Adrenal gland (tissue), 12 donors: Measurements from ENCODE around the gene SOX13. TPM values are rescaled to one million over a fixed set of nuclear protein-coding genes. Genes with fewer than 3 reads are reported as not detected.

Source experiments
- DNase-seq, 7 donors: peaks; one replicate each; pipeline ENCODE4 v3.0.0-alpha.2; 2019 to 2020
- H3K27ac ChIP-seq, 5 donors: fragments of 200-600 bp; sonication (generic) in 4 of 5; 1 replicate in 3 of 5; 2 replicates in 2 of 5; pipeline versions ENCODE4 v1.5.1 to v1.8.0; 2016 to 2020; ENCODE audit warnings: mild to moderate bottlenecking in 1 of 5
- H3K27me3 ChIP-seq: fragments of 200-600 bp; 2 replicates; pipeline ENCODE4 v1.8.0; 2021
- H3K36me3 ChIP-seq, 2 donors: fragments of 200-600 bp; replicated peaks in 1 of 2; 1 replicate in 1 of 2; 2 replicates in 1 of 2; pipeline versions ENCODE4 v1.5.1 to v1.8.0; 2018 to 2022
- H3K4me1 ChIP-seq, 2 donors: fragments of 200-600 bp; replicated peaks in 1 of 2; 1 replicate in 1 of 2; 2 replicates in 1 of 2; pipeline versions ENCODE4 v1.5.1 to v1.8.0; 2018 to 2021
- H3K4me3 ChIP-seq, 4 donors: fragments of 200-600 bp; sonication (generic) in 3 of 4; one replicate each; pipeline ENCODE4 v1.5.1; 2016 to 2018
- H3K9me3 ChIP-seq, 3 donors: fragments of 200-600 bp; sonication (generic) in 1 of 3; replicated peaks in 1 of 3; 1 replicate in 2 of 3; 2 replicates in 1 of 3; pipeline versions ENCODE4 v1.5.1 to v1.8.0; 2016 to 2021
- CTCF ChIP-seq, 6 experiments: fragments of 450-650 bp in 4 of 6; fragments of 200-600 bp in 2 of 6; sonication (generic) in 1 of 6; IDR thresholded peaks; 1 replicate in 5 of 6; 2 replicates in 1 of 6; pipeline versions ENCODE4 v1.5.1 to v1.8.0; 2016 to 2021; ENCODE audit warnings: antibody characterized with exemption in 6 of 6, mild to moderate bottlenecking in 2 of 6, moderate library complexity in 1 of 6
- POLR2A ChIP-seq, 2 donors: fragments of 450-650 bp; IDR thresholded peaks; one replicate each; pipeline ENCODE4 v1.6.1; 2017; ENCODE audit warnings: antibody characterized with exemption in 2 of 2, mild to moderate bottlenecking in 2 of 2, moderate library complexity in 1 of 2
- WGBS, 4 donors: extraction: QIAGEN DNeasy Blood & Tissue Kit in 2 of 4; methylation state at CpG; one replicate each; pipeline versions ENCODE4 v1.1.5 to v1.1.7; 2013 to 2017; 5-methylcytosine and 5-hydroxymethylcytosine counted together
- intact Hi-C, 2 donors: fragments of 100-400 bp; cut with DNase I; formaldehyde crosslinking; loops; one replicate each; pipeline versions ENCODE4 v1.14.1 to v1.15.0; 2022 to 2023
- polyA plus RNA-seq, 3 donors: library from polyadenylated mRNA; stranded (reverse); fragments of 200-250 nt in 2 of 3; fragments of 350-450 nt in 1 of 3; fragmentation: Illumina TruSeq in 1 of 3; extraction: RNeasy Lipid Tissue Mini Kit (QIAGEN cat#74804) in 1 of 3; gene quantifications; one replicate each; pipeline ENCODE4 v1.2.3, GENCODE V29; 2013 to 2014
- total RNA-seq, 9 donors: library from RNA; depleted of rRNA in 4 of 9; stranded (reverse); fragments of >200 nt in 4 of 9; fragments of 120-200 nt in 1 of 9; fragmentation: NEBNext Ultra II Directional in 1 of 9; extraction: Animal tissue kit (Norgen Biotek cat#: 25700) in 1 of 9; gene quantifications; one replicate each; pipeline versions ENCODE4 v1.1.0 to v1.2.4, GENCODE V29; 2013 to 2023
- donor health status: healthy with polysubstance abuse.
- donor health status: Bipolar disorder and iron deficiency.
- donor health status: DM: yes; HTN: yes; CAD: no.
- donor health status: DM: no; HTN: no; CAD: no.
- donor health status: DM: no; HTN: no; CAD: no.
- donor health status: DM: yes; HTN: yes; CAD: no.

The SOX13 gene
- total and polyA plus RNA-seq, 12 donors = 4.2 to 44.5 (median 25.6) TPM

GRCh38 chr1:204036882-204037655 lies 35.8 kb upstream of the SOX13 start:
- TF ChIP-seq CTCF (IDR thresholded peaks at IDR 0.05) = no peak
- no peak for TF ChIP-seq POLR2A (IDR thresholded peaks at IDR 0.05)
- Histone ChIP-seq H3K27ac (no peak overlapping the region), H3K36me3 (no peaks in the 10 kb centered on the region), H3K4me1 (no peaks in the 10 kb centered on the region), H3K4me3 (no peak overlapping the region), H3K9me3 (no peaks in the 10 kb centered on the region), H3K27me3 (no peaks in the 10 kb centered on the region)
- no peak for DNase-seq
- 63 to 71% (median 69%) methylated on average over 14 of the region's 14 CpGs for WGBS, 4 donors
- intact Hi-C loops = no loop called here

GRCh38 chr1:204041232-204041767 lies 31.6 kb upstream of the SOX13 start:
- H3K4me3 ChIP-seq = no peak overlapping the region
- H3K27ac ChIP-seq = peak overlapping the region in 2 of 5 donors; percentile 53 to 74
- DNase-seq = peak in 1 of 7 donors; percentile 3

GRCh38 chr1:204041803-204042505 lies 31.0 kb upstream of the SOX13 start:
- Histone ChIP-seq H3K27me3 (no peaks in the 10 kb centered on the region), H3K36me3 (no peaks in the 10 kb centered on the region), H3K27ac (peak overlapping the region in 2 of 5 donors; percentile 53 to 74), H3K4me1 (no peaks in the 10 kb centered on the region), H3K9me3 (no peaks in the 10 kb centered on the region), H3K4me3 (no peak overlapping the region)
- intact Hi-C loops = no loop called here
- 56 to 65% (median 61%) methylated on average over 10 of the region's 10 CpGs for WGBS, 4 donors
- peak in 1 of 7 donors; percentile 27 for DNase-seq
- no peak for TF ChIP-seq POLR2A (IDR thresholded peaks at IDR 0.05)
- TF ChIP-seq CTCF (IDR thresholded peaks at IDR 0.05) = no peak

More at GRCh38 chr1:204041232-204041767, 31.6 kb upstream of the SOX13 start:
- Histone ChIP-seq H3K27me3 (no peaks in the 10 kb centered on the region), H3K9me3 (no peaks in the 10 kb centered on the region), H3K36me3 (no peaks in the 10 kb centered on the region), H3K4me1 (no peaks in the 10 kb centered on the region)
- 52 to 65% (median 64%) methylated on average over 10 of the region's 10 CpGs for WGBS, 4 donors
- TF ChIP-seq CTCF (IDR thresholded peaks at IDR 0.05) (no peak), POLR2A (IDR thresholded peaks at IDR 0.05) (no peak)
- intact Hi-C loops = no loop called here

DNA sequence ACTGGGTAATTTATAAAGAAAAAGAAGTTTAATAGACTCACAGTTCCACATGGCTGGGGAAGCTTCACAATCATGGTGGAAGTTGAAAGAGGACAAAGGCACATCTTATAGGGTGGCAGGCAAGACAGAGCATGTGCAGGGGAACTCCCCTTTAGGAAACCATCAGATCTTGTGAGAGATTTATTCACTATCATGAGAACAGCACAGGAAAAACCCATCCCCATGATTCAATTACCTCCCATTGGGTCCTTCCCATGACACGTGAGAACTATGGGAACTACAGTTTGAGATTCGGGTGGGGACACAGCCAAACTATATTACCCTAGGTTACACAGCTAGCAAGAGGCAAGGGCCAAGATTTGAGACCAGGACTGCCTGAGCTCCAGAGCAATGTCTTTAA lies 30.4 kb upstream of the SOX13 start:
- Histone ChIP-seq H3K9me3 (no peaks in the 10 kb centered on the region), H3K27me3 (no peaks in the 10 kb centered on the region), H3K4me3 (no peak overlapping the region), H3K36me3 (no peaks in the 10 kb centered on the region), H3K4me1 (no peaks in the 10 kb centered on the region), H3K27ac (peak overlapping the region in 1 of 5 donors; percentile 53)
- WGBS, 4 donors = 84 to 100% (median 98%) methylated on average over 1 to 2 of the region's 2 CpGs; no CpG with 5 or more reads in 1 of the 4 donors
- TF ChIP-seq POLR2A (IDR thresholded peaks at IDR 0.05) = no peak
- TF ChIP-seq CTCF (IDR thresholded peaks at IDR 0.05) = no peak
- intact Hi-C loops = no loop called here
- no peak for DNase-seq
